HepG2 (cell line): ENCODE measurements around the gene DAB2IP. TPM values are rescaled to one million over a fixed set of nuclear protein-coding genes. Genes with fewer than 3 reads are reported as not detected.

Source experiments
- CREB1 ChIP-seq, 2 experiments: fragments of 450-650 bp in 1 of 2; IDR thresholded peaks; 2 replicates each; pipeline ENCODE4 v1.6.1; 2016 to 2017; ENCODE audit warnings: control low read depth in 1 of 2, mild to moderate bottlenecking in 1 of 2, missing compliant biosample characterization in 1 of 2, missing genetic modification characterization in 1 of 2
- CSRNP1 ChIP-seq: sonication (generic); formaldehyde crosslinking; IDR thresholded peaks from 2 replicates; pipeline ENCODE4 v1.8.1; 2023; ENCODE audit warnings: mild to moderate bottlenecking, missing genetic modification reagents
- DBP ChIP-seq: sonication (generic); formaldehyde crosslinking; IDR thresholded peaks from 2 replicates; pipeline ENCODE4 v1.4.0; 2020; ENCODE audit warnings: missing genetic modification reagents; ENCODE audit errors: not compliant biosample characterization
- MTF1 ChIP-seq: sonication (generic); formaldehyde crosslinking; IDR thresholded peaks from 2 replicates; pipeline ENCODE4 v1.5.0; 2020; ENCODE audit warnings: missing genetic modification reagents
- NFATC3 ChIP-seq: sonication (generic); formaldehyde crosslinking; IDR thresholded peaks from 2 replicates; pipeline ENCODE4 v1.5.1; 2020; ENCODE audit warnings: mild to moderate bottlenecking, missing genetic modification reagents
- PHF21A ChIP-seq: sonication (generic); formaldehyde crosslinking; IDR thresholded peaks from 2 replicates; pipeline ENCODE4 v1.5.0; 2020; ENCODE audit warnings: mild to moderate bottlenecking, missing genetic modification reagents
- TFE3 ChIP-seq: IDR thresholded peaks from 2 replicates; pipeline ENCODE4 v1.6.1; 2016
- ZBTB40 ChIP-seq, 2 experiments: fragments of 450-650 bp in 1 of 2; sonication (generic) in 1 of 2; formaldehyde crosslinking in 1 of 2; IDR thresholded peaks; 2 replicates each; pipeline versions ENCODE4 v1.6.1 to v1.8.0; 2016 to 2022; ENCODE audit warnings: antibody characterized with exemption in 1 of 2, mild to moderate bottlenecking in 1 of 2, missing genetic modification reagents in 1 of 2
- ZNF619 ChIP-seq: sonication (generic); formaldehyde crosslinking; IDR thresholded peaks from 2 replicates; pipeline ENCODE4 v1.4.0; 2020; ENCODE audit warnings: mild to moderate bottlenecking, missing genetic modification reagents
- polyA plus RNA-seq, 8 experiments: library from polyadenylated mRNA; depleted of rRNA in 3 of 8; stranded (reverse) in 7 of 8; unstranded in 1 of 8; fragments of >200 nt; fragmentation: Illumina TruSeq in 4 of 8; extraction: Trizol in 4 of 8; gene quantifications; 2 replicates each; pipeline versions ENCODE4 v1.2.1 to v1.2.3, GENCODE V29; 2011 to 2016; ENCODE audit warnings: low read depth in 4 of 8, missing spikeins in 1 of 8, mixed read lengths in 1 of 8; ENCODE audit not compliant: insufficient read depth in 1 of 8
- total RNA-seq, 5 experiments: library from RNA; depleted of rRNA; stranded (reverse); fragments of >200 nt; fragmentation: Illumina TruSeq; extraction: Trizol; gene quantifications; 2 replicates each; pipeline ENCODE4 v1.2.3, GENCODE V29; 2016; ENCODE audit warnings: low read depth in 1 of 5

The DAB2IP gene
- total and polyA plus RNA-seq, 2 of the 13 experiments (the other 11 are each of a cell fraction or from before 2014, with no cell fraction given): 25.3 to 37.9 TPM

- no peak for TF ChIP-seq PHF21A (CRISPR knock-in tag)
- TF ChIP-seq CSRNP1 (CRISPR knock-in tag): no peak
- no peak for TF ChIP-seq NFATC3 (CRISPR knock-in tag)
- no peak for TF ChIP-seq DBP (CRISPR knock-in tag)
- no peak for TF ChIP-seq TFE3 (CRISPR knock-in tag)
- no peak for TF ChIP-seq ZNF619 (CRISPR knock-in tag)
- TF ChIP-seq ZBTB40 (IDR thresholded peaks at IDR 0.05): no peak
- TF ChIP-seq ZBTB40 (CRISPR knock-in tag; IDR thresholded peaks at IDR 0.05): no peak
- no peak for TF ChIP-seq CREB1 (IDR thresholded peaks at IDR 0.05)
- TF ChIP-seq CREB1 (CRISPR knock-in tag; IDR thresholded peaks at IDR 0.05): no peak
- no peak for TF ChIP-seq MTF1 (CRISPR knock-in tag)
Observed at GRCh38 chr9:121636341-121636865, 15.0 kb upstream of the DAB2IP start (continued).
